Islet of Langerhans (tissue), 1 donor: Measurements from ENCODE around the gene TKFC.
"Not testable (repeated sequence)": the region's sequence is repeated elsewhere in the genome, so short reads cannot be mapped to it uniquely, and the experiment has no call there.

Experiments
- FAIRE-seq: peaks from one replicate; lab custom pipeline; 2011; peaks lifted over from hg19 to GRCh38; lab: Jason Lieb, UNC

TKFC gene

DNA sequence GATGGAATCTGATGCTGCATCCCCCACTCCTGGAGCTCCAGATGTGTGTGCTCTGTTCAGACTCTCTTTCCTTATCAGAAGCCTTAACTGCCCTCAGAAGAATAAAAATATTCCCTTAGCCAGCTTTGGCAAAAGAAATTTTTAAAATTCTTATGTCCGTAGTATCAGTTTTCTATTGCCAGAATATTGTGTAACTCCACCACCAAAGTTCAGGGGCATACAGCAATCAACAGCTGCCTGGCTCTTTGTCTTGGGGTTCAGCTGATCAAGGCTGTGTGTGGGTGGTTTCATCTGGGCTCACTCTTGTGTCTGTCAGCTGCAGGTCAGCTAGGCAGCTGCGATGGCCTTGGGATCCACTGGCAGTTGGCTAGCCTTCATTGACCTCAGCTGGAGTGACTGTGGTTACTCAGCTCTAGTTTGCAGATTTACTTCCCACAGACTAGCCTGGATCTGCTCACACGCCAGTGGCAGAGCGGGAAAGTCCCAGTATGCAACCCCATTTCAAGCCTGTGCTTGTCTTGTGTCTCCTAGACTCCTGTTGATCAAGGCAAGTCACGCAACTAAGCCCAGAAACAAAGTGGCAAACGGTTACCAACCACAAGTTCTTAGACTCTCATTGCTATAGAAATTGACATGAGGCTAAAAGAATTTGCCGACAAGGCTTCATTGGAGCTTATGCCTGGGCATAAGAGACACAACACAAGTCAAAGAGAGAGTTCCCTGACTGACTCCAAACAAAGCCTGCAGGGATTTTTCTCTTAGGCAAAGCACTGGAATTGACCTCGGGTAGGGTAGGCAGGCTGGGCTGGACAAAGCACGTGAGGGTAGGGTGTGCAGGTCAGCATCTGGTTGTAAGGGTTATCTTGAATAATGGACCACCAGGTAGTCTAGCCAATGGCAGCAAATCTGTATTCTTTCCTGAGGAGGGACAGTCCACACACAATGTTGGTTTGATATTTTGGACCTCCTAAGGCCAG, 36.6 kb downstream of the TKFC start:
- FAIRE-seq: no peak

DNA sequence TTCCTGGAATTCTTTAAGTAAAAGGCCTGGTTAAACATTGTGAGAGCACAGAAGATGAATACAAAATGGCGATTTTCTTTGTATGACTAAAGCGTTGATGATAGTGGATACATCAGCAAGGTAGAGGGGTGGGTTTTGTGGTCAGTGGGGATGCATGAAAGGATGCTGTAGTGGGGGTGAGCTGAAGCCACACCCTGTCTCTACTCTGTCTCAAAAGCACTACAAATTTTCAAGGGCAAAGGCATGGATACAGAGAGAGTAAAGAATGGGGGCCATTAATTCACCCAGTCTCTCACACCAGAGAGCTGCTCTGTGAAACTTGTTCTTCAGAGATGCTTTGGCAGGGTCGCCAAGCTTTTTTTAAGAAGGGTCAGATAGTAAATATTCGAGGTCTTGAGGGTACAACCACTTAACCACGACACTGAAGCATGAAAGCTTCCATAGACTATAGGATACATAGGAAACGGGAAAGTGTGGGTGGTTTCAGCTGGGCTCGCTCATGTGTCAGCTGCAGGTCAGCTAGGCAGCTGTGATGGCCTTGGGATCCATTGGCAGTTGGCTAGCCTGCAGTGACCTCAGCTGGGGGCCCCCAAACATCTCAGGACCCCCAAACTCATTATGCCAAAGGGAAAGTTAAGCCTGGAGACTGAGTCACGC, 37.4 kb downstream of the TKFC start:
- no peak for FAIRE-seq

DNA sequence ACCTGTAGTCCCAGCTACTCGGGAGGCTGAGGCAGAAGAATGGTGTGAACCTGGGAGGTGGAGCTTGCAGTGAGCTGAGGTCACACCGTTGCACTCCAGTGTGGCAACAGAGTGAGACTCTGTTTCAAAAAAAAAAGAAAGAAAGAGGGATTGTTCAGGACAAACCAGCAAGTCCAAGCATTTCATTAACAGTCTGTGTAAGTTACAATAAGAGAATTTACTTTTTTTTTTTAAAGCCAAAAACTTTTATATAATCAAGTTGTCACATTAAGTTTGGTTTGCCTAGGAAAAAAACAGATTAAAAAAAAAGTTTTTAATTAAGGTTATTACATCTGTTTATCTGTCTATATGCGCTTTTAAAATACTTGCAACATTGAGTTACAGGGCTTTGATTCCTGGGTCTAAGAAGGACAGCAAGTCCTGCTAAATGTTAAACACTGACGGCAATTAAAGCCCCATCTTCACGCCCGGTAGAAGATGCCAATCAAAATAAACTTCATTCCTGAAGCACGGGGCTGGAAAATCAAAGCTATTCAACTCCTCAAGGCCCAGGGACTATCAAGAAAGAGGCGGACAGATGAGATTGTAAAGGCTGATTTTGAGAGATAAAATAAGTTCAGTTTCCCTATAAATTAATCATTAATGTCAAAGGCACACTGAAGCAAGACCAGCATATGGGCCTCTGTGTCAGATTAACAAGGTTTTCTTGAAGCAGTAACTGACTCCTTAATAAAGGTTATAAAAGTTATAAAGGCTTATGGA, 39.8 kb downstream of the TKFC start:
- no peak for FAIRE-seq

DNA sequence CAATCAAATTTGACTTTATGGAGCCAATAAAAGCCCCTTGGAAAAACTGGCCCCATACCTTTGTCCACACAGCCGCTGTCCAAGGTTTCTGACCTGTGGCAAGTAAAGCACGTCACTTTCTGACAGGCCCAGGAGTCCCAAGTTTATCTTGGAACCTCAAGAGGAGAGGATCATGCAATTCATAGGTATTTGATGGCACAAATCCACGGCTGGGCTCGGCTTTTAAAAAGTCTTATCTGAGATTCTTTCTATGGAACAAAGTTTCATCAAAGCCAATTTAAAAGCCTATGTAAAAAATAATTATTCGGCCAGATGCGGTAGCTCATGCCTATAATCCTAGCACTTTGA, 42.7 kb downstream of the TKFC start:
- FAIRE-seq: no peak

GRCh38 chr11:61377461-61378160, 44.6 kb downstream of the TKFC start:
- no peak for FAIRE-seq

GRCh38 chr11:61378713-61379313, 45.8 kb downstream of the TKFC start:
- no peak for FAIRE-seq

DNA sequence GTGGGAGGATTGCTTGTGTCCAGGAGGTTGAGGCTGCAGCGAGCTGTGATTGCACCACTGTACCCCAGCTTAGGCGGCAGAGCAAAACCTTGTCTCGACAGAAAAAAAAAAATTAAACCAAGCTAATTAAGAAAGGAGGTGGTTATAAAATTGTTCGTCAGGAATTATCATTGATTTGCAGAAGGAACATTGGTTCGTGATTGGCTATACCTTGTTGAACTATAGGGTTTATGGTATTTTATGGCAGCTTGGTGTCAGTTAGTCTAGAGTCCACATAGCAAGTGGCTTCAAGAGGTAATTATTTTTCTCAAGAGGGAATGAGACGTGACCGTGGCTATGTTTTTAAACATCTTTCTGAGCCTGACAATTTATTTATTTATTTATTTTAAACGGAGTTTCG, 47.9 kb downstream of the TKFC start:
- FAIRE-seq: no peak

- FAIRE-seq: not testable (repeated sequence)
These were observed 50.8 kb downstream of the TKFC start for GRCh38 chr11:61383859-61384258.

DNA sequence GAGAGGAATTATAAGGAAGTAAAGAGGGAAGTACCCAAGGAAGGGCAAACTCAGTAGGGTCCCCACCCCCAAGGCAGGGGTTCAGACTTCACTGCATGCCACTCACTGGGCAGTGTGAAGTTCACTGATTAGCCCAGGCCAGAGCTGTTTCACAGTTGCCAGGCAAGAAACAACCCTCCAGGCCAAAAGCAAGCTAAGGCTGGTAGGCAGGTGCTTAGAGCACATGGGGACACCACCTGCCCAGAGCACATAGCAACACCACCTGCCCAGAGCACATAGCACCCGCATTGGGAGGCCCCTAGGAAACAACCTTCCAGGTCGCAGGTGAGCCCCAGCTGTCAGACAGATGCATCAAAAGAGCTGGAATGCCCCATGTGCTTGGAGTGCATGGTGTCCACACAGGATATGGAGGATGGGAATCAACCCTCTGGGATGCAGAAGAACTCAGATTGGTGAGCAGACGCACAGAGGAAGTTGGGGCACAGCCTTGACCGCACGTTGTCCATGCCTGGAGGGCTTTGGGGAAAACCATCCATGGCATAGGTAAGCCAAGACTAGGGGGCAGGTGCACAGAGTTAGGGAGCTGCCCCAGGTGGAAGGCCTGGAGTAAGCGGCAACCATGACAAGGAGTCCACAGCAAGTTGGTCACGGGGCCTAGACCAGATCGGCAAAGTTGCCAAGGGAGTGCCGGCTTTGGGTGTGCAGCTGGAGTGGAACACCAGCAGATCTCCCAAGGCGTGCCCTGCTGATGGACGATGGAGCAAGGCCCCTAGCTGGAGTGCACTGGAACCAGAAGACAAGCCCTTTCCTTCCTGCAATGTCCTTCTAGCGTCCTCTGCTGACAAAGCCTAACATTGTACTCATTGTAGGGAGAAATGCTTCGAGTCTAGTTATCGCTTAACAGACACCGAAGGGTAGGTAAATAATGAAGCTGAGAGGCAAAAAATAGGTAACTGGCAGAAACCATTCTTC, 51.5 kb downstream of the TKFC start:
- no peak for FAIRE-seq

- no peak for FAIRE-seq
These were observed 57.1 kb downstream of the TKFC start for GRCh38 chr11:61390161-61390560.

DNA sequence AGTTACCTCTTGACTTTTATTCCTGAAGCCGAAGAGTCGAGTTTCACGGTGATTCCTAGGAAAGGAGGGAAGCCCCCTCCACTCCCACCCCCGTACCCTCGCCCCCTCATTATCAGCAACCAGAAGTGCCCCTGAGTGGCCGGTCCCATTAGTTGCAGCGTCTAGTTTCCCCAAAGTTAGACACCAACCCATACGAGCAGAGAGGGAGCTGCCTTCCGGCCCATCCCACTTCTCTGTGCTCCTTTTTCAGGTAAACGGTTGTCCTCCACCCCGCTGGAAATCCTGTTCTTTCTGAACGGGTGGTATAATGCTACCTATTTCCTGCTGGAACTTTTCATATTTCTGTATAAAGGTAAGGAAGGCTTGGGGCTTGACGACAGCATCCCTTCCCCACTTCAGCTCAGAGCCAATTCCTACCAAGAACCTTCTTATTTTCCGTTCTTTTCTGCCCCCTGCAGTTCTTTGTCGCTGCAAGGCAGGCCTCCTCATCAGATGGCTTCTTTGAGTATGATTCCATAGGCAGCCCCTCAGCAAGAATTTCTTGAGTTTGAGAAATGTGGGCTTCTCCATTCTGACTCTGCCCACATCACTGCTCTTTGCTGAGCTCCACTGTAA, 60.1 kb downstream of the TKFC start:
- FAIRE-seq: no peak
